Keratinocyte (primary cell): ENCODE data around the gene CROT.

Source experiments
- CTCF ChIP-seq, 3 experiments: IDR thresholded peaks in 1 of 3; conservative IDR thresholded peaks in 1 of 3; optimal IDR thresholded peaks in 1 of 3; 2 replicates in 2 of 3; 3 replicates in 1 of 3; pipeline versions ENCODE3 to v1.5.1; 2011; ENCODE audit warnings: low read length in 3 of 3, mild to moderate bottlenecking in 3 of 3, moderate library complexity in 2 of 3, control low read depth in 1 of 3, inconsistent platforms in 1 of 3; ENCODE audit not compliant: insufficient read depth in 2 of 3; ENCODE audit errors: extremely low read depth in 1 of 3
- EZH2 ChIP-seq: IDR thresholded peaks from one replicate; pipeline ENCODE4 v1.6.1; 2012; ENCODE audit warnings: inconsistent platforms, mild to moderate bottlenecking, low read length, moderate library complexity

- TF ChIP-seq CTCF (optimal IDR thresholded peaks at IDR 0.05 in 1 of 3, IDR thresholded peaks at IDR 0.05 in 1 of 3, conservative IDR thresholded peaks at IDR 0.05 in 1 of 3; ENCODE audit: extremely low read depth in 1 of 3, insufficient read depth in 2 of 3, low read length in 3 of 3) (no peak), EZH2 (no peak)
Observed at GRCh38 chr7:87345962-87346371, 503 bp downstream of the CROT start.
